K562 treated with DMSO at 1 percent for 48 hours (cell line): Measurements from ENCODE around the gene RIMBP3B. TPM values are rescaled to one million over a fixed set of nuclear protein-coding genes. Genes with fewer than 3 reads are reported as not detected.

Source experiments
- total RNA-seq: library from RNA; unstranded; fragments of 300-600 nt; gene quantifications from 2 replicates; pipeline ENCODE4 v1.2.3, GENCODE V29; 2022; ENCODE audit warnings: low replicate concordance; ENCODE audit errors: extremely low read depth

RIMBP3B gene, protein sequence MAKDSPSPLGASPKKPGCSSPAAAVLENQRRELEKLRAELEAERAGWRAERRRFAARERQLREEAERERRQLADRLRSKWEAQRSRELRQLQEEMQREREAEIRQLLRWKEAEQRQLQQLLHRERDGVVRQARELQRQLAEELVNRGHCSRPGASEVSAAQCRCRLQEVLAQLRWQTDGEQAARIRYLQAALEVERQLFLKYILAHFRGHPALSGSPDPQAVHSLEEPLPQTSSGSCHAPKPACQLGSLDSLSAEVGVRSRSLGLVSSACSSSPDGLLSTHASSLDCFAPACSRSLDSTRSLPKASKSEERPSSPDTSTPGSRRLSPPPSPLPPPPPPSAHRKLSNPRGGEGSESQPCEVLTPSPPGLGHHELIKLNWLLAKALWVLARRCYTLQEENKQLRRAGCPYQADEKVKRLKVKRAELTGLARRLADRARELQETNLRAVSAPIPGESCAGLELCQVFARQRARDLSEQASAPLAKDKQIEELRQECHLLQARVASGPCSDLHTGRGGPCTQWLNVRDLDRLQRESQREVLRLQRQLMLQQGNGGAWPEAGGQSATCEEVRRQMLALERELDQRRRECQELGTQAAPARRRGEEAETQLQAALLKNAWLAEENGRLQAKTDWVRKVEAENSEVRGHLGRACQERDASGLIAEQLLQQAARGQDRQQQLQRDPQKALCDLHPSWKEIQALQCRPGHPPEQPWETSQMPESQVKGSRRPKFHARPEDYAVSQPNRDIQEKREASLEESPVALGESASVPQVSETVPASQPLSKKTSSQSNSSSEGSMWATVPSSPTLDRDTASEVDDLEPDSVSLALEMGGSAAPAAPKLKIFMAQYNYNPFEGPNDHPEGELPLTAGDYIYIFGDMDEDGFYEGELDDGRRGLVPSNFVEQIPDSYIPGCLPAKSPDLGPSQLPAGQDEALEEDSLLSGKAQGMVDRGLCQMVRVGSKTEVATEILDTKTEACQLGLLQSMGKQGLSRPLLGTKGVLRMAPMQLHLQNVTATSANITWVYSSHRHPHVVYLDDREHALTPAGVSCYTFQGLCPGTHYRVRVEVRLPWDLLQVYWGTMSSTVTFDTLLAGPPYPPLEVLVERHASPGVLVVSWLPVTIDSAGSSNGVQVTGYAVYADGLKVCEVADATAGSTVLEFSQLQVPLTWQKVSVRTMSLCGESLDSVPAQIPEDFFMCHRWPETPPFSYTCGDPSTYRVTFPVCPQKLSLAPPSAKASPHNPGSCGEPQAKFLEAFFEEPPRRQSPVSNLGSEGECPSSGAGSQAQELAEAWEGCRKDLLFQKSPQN (N-terminal part only)
- total RNA-seq, result not detected in 2 replicates

DNA sequence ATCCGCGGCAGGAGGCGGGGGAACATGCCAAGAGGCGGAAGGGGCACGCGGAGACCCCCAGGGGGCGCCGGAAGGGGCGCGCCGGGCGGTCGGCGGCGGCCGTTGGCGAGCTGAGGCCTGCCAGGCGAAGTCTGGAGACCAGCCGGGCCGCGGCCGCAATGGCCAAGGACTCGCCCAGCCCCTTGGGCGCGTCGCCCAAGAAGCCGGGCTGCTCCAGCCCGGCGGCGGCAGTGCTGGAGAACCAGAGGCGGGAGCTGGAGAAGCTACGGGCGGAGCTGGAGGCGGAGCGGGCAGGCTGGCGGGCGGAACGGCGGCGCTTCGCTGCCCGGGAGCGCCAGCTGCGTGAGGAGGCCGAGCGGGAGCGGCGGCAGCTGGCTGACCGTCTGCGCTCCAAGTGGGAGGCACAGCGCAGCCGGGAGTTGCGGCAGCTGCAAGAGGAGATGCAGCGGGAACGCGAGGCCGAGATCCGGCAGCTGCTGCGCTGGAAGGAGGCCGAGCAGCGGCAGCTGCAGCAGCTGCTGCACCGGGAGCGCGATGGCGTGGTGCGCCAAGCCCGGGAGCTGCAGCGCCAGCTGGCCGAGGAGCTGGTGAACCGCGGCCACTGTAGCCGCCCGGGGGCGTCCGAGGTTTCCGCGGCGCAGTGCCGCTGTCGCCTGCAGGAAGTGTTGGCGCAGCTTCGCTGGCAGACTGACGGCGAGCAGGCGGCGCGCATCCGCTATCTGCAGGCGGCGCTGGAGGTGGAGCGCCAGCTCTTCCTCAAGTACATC lies at the start of gene RIMBP3B:
Gene RIMBP3B, plus strand, starts transcription at position 51 of the 767 bp plus-strand sequence. Its CDS starts 108 bp downstream, at position 159.

DNA sequence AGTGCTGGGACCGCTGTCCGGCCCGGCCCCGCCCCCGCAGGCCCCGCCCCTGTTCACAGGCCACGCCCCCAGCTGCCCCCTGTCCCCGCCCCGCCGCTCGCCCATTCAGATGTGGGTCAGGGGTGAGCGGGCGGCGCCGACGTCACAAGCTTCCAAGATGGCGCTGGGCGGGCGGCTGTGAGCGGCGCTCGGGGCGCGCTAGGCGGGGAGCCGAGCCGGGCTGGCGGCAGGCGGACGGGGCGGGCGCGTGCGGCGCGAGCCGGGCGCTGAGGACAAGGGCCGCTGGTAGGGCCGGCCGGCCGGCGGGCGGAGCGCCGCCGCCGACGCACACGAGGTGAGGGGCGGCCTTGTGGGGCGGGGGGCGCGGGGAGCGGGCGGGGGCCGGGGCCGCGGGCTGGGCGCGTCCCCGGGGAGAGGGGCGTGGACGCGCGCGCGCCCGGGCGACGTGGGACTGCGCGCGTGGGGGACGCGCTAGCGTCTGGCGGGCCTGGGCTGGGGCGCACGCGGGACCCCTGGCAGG lies 33.7 kb downstream of the RIMBP3B start, which contains the start of gene HIC2:
Gene HIC2, plus strand, starts transcription at position 145 of the 520 bp plus-strand sequence. CDS start 25,461 bp downstream, outside the sequence.

Other genes starting within 250 kb of the RIMBP3B start
- gene HIC2, start 33.6 kb downstream of the RIMBP3B start, total RNA-seq, result not detected in 2 replicates
- gene TMEM191C, start 83.6 kb downstream of the RIMBP3B start, total RNA-seq, result not detected in 2 replicates
- not detected in 2 replicates for gene RIMBP3C, start 167.7 kb downstream of the RIMBP3B start, total RNA-seq
- gene UBE2L3, start 184.0 kb downstream of the RIMBP3B start, total RNA-seq, result not detected in 2 replicates
- gene YDJC, start 246.3 kb downstream of the RIMBP3B start, total RNA-seq, result 625 and 793 TPM in 2 replicates
- gene CCDC116, start 249.0 kb downstream of the RIMBP3B start, total RNA-seq, result not detected in 2 replicates